Activated gamma-delta T cell treated with Interleukin-2 at 50 U/mL for 16 hours (primary cell): ENCODE data around the gene GRIA4.

Experiments used
- DNase-seq: peaks from one replicate; pipeline ENCODE4 v3.0.0-alpha.2; 2020

The GRIA4 gene

GRCh38 chr11:105641433-105641832 is 31.6 kb downstream of the GRIA4 start:
- no peak for DNase-seq

- DNase-seq = no peak
Observed at GRCh38 chr11:105642870-105643269, 33.0 kb downstream of the GRIA4 start.

- DNase-seq = no peak
Observed at GRCh38 chr11:105644839-105645573, 35.1 kb downstream of the GRIA4 start.

GRCh38 chr11:105647780-105648179 is 37.9 kb downstream of the GRIA4 start:
- no peak for DNase-seq

GRCh38 chr11:105648762-105649161 is 38.9 kb downstream of the GRIA4 start:
- DNase-seq = no peak

GRCh38 chr11:105665281-105665680 is 55.4 kb downstream of the GRIA4 start:
- DNase-seq = no peak

GRCh38 chr11:105667441-105667840 is 57.6 kb downstream of the GRIA4 start:
- no peak for DNase-seq

- DNase-seq = no peak
Observed at GRCh38 chr11:105670811-105671210, 60.9 kb downstream of the GRIA4 start.

- DNase-seq = no peak
Observed at GRCh38 chr11:105673089-105673488, 63.2 kb downstream of the GRIA4 start.

GRCh38 chr11:105689631-105690030 is 79.8 kb downstream of the GRIA4 start:
- no peak for DNase-seq

- DNase-seq = no peak
Observed at GRCh38 chr11:105690467-105690866, 80.6 kb downstream of the GRIA4 start.

- DNase-seq = no peak
Observed at GRCh38 chr11:105693075-105693759, 83.3 kb downstream of the GRIA4 start.

GRCh38 chr11:105696000-105696399 is 86.1 kb downstream of the GRIA4 start:
- DNase-seq = no peak

- no peak for DNase-seq
Observed at GRCh38 chr11:105697291-105697690, 87.4 kb downstream of the GRIA4 start.

GRCh38 chr11:105699203-105699602 is 89.3 kb downstream of the GRIA4 start:
- DNase-seq = no peak

- DNase-seq = no peak
Observed at GRCh38 chr11:105700271-105700670, 90.4 kb downstream of the GRIA4 start.

- DNase-seq = no peak
Observed at GRCh38 chr11:105701098-105701497, 91.2 kb downstream of the GRIA4 start.

GRCh38 chr11:105705786-105706530 is 96.1 kb downstream of the GRIA4 start:
- DNase-seq = no peak

- no peak for DNase-seq
Observed at GRCh38 chr11:105713106-105713505, 103.2 kb downstream of the GRIA4 start.

- DNase-seq = no peak
Observed at GRCh38 chr11:105713696-105714095, 103.8 kb downstream of the GRIA4 start.

GRCh38 chr11:105718641-105719040 is 108.8 kb downstream of the GRIA4 start:
- DNase-seq = no peak

GRCh38 chr11:105719073-105719822 is 109.4 kb downstream of the GRIA4 start:
- no peak for DNase-seq

- no peak for DNase-seq
Observed at GRCh38 chr11:105720096-105720495, 110.2 kb downstream of the GRIA4 start.
